Caco-2 (cell line): ENCODE results near the gene PUDP. TPM values are rescaled to one million over a fixed set of nuclear protein-coding genes. Genes with fewer than 3 reads are reported as not detected.

Experiments used
- BruUV-seq: library from RNA; stranded (reverse); fragments of 400-500 nt; replicated peaks from 2 replicates; lab custom pipeline; 2021; lab: Mats Ljungman, UMichigan
- CTCF ChIA-PET: fragments of 300-600 bp; sonication (Branson Sonifier 250); formaldehyde crosslinking; loops from one replicate; lab custom pipeline; 2022; ENCODE audit warnings: antibody characterized with exemption; lab: Charles Lee
- POLR2A ChIA-PET: fragments of 300-600 bp; sonication (Branson Sonifier 250); formaldehyde crosslinking; loops from one replicate; lab custom pipeline; 2022; ENCODE audit warnings: antibody characterized with exemption; lab: Charles Lee
- DNase-seq, 2 experiments: peaks; one replicate each; pipeline versions ENCODE4 v3.0.0 to v3.0.0-alpha.2; 2020 to 2022
- H3K27me3 ChIP-seq: replicated peaks from 2 replicates; pipeline ENCODE4 v1.6.0; 2011; ENCODE audit warnings: low read length; ENCODE audit not compliant: control insufficient read depth, insufficient read depth
- H3K36me3 ChIP-seq: 2 replicates; pipeline ENCODE4 v1.5.1; 2011; ENCODE audit warnings: low read length; ENCODE audit not compliant: control insufficient read depth, insufficient read depth
- H3K4me1 ChIP-seq: fragments of 250-450 bp; sonication (Bioruptor Pico); 2 replicates; pipeline ENCODE4 v1.5.1; 2020; ENCODE audit warnings: mild to moderate bottlenecking
- H3K4me3 ChIP-seq: 2 replicates; pipeline ENCODE4 v1.5.1; 2011; ENCODE audit warnings: low read depth, mild to moderate bottlenecking, control low read depth, low read length
- H3K9me3 ChIP-seq: fragments of 250-450 bp; sonication (Bioruptor Pico); 2 replicates; pipeline ENCODE4 v1.5.1; 2020; ENCODE audit warnings: mild to moderate bottlenecking, moderate library complexity
- H3K27ac Mint-ChIP-seq: one replicate; pipeline ENCODE4 v1.8.0; 2022; ENCODE audit warnings: mixed read lengths; ENCODE audit not compliant: unreplicated experiment
- H3K27me3 Mint-ChIP-seq: one replicate; pipeline ENCODE4 v1.8.0; 2022; ENCODE audit warnings: mixed read lengths; ENCODE audit not compliant: insufficient read depth, unreplicated experiment
- H3K36me3 Mint-ChIP-seq: one replicate; pipeline ENCODE4 v1.8.0; 2022; ENCODE audit warnings: mild to moderate bottlenecking, mixed read lengths; ENCODE audit not compliant: insufficient read depth, unreplicated experiment
- H3K4me1 Mint-ChIP-seq: one replicate; pipeline ENCODE4 v1.8.0; 2022; ENCODE audit warnings: low read depth, mixed read lengths; ENCODE audit not compliant: unreplicated experiment
- H3K4me3 Mint-ChIP-seq: one replicate; pipeline ENCODE4 v1.8.0; 2022; ENCODE audit warnings: mild to moderate bottlenecking, moderate library complexity, mixed read lengths; ENCODE audit not compliant: unreplicated experiment
- H3K9me3 Mint-ChIP-seq: one replicate; pipeline ENCODE4 v1.8.0; 2022; ENCODE audit warnings: mixed read lengths; ENCODE audit not compliant: unreplicated experiment
- intact Hi-C: fragments of 100-400 bp; cut with micrococcal nuclease; formaldehyde crosslinking; loops from one replicate; pipeline ENCODE4 v1.10.0; 2022; ENCODE audit not compliant: unreplicated experiment
- total RNA-seq: library from RNA; stranded (reverse); gene quantifications from 2 replicates; pipeline ENCODE4 v1.2.3, GENCODE V29; 2022
- TF ChIP-seq, protein P1 (sequence below), 2 experiments: fragments of 200-600 bp in 1 of 2; IDR thresholded peaks; 1 replicate in 1 of 2; 2 replicates in 1 of 2; pipeline versions ENCODE4 v1.5.1 to v1.8.0; 2011 to 2022; ENCODE audit warnings: antibody characterized with exemption in 1 of 2, control low read depth in 1 of 2, inconsistent platforms in 1 of 2, low read depth in 1 of 2, low read length in 1 of 2, mild to moderate bottlenecking in 1 of 2, moderate library complexity in 1 of 2; ENCODE audit not compliant: insufficient read depth in 1 of 2, severe bottlenecking in 1 of 2, unreplicated experiment in 1 of 2

The PUDP gene
- total RNA-seq, 1 experiment from 2014 or later = 57.5 TPM

DNA sequence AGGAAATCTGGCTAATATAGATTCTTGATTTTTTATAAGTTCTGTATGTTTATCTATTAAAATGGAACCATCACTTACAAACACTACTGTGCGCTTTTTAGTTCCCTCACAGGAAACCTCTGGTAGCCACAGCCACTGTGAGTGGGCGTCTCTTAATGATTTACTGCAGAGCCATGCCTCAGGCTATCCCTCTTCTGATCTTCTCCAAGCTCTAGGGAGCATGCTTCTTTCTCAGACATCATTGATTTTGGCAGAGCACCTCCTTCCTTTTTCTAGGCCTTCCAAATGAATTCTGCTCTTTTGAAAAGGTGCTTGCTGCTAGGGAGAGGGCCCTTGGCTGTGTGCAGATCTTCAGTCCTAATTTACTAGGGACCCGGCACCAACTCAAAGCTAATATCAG is 61.6 kb downstream of the PUDP start:
- no peaks in the 10 kb centered on the region for H3K27me3 ChIP-seq
- no peaks in the 10 kb centered on the region for H3K9me3 Mint-ChIP-seq
- H3K4me1 ChIP-seq = peaks cover 25% of the 10 kb centered on the region
- H3K4me3 ChIP-seq = no peak overlapping the region
- ChIA-PET CTCF (no interaction called here), POLR2A (no interaction called here)
- TF ChIP-seq, protein P1, sequence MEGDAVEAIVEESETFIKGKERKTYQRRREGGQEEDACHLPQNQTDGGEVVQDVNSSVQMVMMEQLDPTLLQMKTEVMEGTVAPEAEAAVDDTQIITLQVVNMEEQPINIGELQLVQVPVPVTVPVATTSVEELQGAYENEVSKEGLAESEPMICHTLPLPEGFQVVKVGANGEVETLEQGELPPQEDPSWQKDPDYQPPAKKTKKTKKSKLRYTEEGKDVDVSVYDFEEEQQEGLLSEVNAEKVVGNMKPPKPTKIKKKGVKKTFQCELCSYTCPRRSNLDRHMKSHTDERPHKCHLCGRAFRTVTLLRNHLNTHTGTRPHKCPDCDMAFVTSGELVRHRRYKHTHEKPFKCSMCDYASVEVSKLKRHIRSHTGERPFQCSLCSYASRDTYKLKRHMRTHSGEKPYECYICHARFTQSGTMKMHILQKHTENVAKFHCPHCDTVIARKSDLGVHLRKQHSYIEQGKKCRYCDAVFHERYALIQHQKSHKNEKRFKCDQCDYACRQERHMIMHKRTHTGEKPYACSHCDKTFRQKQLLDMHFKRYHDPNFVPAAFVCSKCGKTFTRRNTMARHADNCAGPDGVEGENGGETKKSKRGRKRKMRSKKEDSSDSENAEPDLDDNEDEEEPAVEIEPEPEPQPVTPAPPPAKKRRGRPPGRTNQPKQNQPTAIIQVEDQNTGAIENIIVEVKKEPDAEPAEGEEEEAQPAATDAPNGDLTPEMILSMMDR (IDR thresholded peaks at IDR 0.05; ENCODE audit: insufficient read depth in 1 of 2, low read depth in 1 of 2, low read length in 1 of 2, severe bottlenecking in 1 of 2, unreplicated experiment in 1 of 2) = no peak
- H3K36me3 ChIP-seq = no peaks in the 10 kb centered on the region
- BruUV-seq = no TSS peak
- no peak overlapping the region for H3K27ac Mint-ChIP-seq
- no peaks in the 10 kb centered on the region for H3K27me3 Mint-ChIP-seq
- intact Hi-C loops = loop anchor here (5.0 kb wide), 2 partner anchors 154 to 1064 kb away; no protein-coding TSS in a partner anchor
- H3K9me3 ChIP-seq = no peaks in the 10 kb centered on the region
- H3K36me3 Mint-ChIP-seq = peaks cover 14% of the 10 kb centered on the region
- H3K4me1 Mint-ChIP-seq = peaks cover 22% of the 10 kb centered on the region
- no peak overlapping the region for H3K4me3 Mint-ChIP-seq
- no peak for DNase-seq

DNA sequence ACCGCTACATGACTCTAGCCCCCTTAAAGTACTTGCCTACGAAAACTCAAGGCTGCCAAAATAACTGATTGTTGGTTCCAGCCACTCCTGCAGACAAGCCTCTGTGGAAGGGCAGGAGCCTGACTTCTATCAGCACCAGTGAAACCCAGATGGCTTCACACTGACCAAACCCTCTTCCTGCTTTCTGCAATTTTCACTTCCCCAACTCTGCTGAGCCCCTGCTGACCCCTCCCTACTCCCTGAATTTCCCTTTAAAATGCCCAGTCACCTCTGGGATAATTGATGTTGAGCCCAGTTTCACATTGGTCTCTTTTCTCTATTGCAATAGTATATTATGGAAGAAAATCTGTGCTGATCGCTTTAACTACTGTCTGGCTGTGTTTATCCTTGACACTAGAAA is 62.1 kb downstream of the PUDP start:
- Mint-ChIP-seq H3K27ac (no peak overlapping the region), H3K36me3 (peaks cover 14% of the 10 kb centered on the region), H3K4me1 (peaks cover 21% of the 10 kb centered on the region), H3K27me3 (no peaks in the 10 kb centered on the region), H3K4me3 (no peak overlapping the region), H3K9me3 (no peaks in the 10 kb centered on the region)
- Histone ChIP-seq H3K4me3 (no peak overlapping the region), H3K9me3 (no peaks in the 10 kb centered on the region), H3K27me3 (no peaks in the 10 kb centered on the region), H3K4me1 (peaks cover 21% of the 10 kb centered on the region), H3K36me3 (no peaks in the 10 kb centered on the region)
- no peak for DNase-seq
- TF ChIP-seq, protein P1 (IDR thresholded peaks at IDR 0.05; ENCODE audit: insufficient read depth in 1 of 2, low read depth in 1 of 2, low read length in 1 of 2, severe bottlenecking in 1 of 2, unreplicated experiment in 1 of 2) = no peak
- ChIA-PET CTCF (no interaction called here), POLR2A (no interaction called here)
- intact Hi-C loops = loop anchor here (5.0 kb wide), 2 partner anchors 154 to 1064 kb away; no protein-coding TSS in a partner anchor
- BruUV-seq = no TSS peak

DNA sequence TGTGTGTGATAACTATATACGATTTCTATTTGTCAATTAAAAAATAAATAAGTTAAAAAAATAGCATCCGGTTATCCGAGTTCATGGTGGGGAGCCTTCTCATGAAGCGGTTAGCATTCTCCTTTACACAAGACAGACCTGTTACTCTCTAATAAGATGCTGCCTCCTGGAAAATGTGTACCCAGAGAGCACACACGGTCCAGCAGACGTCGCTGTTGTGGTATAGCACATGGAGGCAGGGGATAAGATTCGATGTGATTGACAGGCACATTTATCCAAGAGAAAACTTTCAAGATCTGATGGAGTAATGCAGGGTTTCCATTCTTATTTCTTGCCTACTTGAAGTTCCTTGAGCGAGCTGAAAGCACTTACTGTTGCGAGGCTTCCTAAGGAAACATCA is 63.1 kb downstream of the PUDP start:
- TF ChIP-seq, protein P1 (IDR thresholded peaks at IDR 0.05; ENCODE audit: insufficient read depth in 1 of 2, low read depth in 1 of 2, low read length in 1 of 2, severe bottlenecking in 1 of 2, unreplicated experiment in 1 of 2) = no peak
- H3K4me1 ChIP-seq = peaks cover 14% of the 10 kb centered on the region
- Mint-ChIP-seq H3K27me3 (no peaks in the 10 kb centered on the region), H3K36me3 (peaks cover 14% of the 10 kb centered on the region), H3K9me3 (no peaks in the 10 kb centered on the region), H3K4me3 (no peak overlapping the region), H3K27ac (no peak overlapping the region), H3K4me1 (peaks cover 16% of the 10 kb centered on the region)
- ChIA-PET POLR2A (no interaction called here), CTCF (no interaction called here)
- H3K4me3 ChIP-seq = no peak overlapping the region
- DNase-seq = no peak
- BruUV-seq = no TSS peak
- H3K9me3 ChIP-seq = no peaks in the 10 kb centered on the region
- no peaks in the 10 kb centered on the region for H3K27me3 ChIP-seq
- no peaks in the 10 kb centered on the region for H3K36me3 ChIP-seq
- intact Hi-C loops = loop anchor here (5.0 kb wide), 2 partner anchors 153 to 1063 kb away; no protein-coding TSS in a partner anchor
